Measurements from ENCODE around the gene HOMER2.

DNA sequence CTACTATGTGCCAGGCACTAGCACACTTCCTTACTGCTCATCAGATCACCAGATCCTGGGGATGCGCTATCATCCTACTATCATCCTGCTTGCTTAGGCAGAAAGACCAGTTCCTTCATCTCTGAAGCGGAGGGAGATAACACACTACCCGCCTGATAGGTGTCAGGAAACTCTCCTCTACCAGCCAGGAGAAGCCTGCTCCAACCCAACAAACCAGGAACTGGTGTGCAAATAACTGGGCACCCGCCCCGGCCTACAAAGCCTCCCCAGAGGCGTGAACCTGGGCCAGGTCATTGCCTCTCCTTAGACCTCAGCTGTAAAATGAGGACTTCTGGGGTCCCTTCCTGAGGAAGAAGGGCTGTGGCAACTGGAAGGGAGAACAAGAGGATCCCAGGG lies 61.5 kb downstream of the HOMER2 start:
- TF ChIP-seq, protein P1, sequence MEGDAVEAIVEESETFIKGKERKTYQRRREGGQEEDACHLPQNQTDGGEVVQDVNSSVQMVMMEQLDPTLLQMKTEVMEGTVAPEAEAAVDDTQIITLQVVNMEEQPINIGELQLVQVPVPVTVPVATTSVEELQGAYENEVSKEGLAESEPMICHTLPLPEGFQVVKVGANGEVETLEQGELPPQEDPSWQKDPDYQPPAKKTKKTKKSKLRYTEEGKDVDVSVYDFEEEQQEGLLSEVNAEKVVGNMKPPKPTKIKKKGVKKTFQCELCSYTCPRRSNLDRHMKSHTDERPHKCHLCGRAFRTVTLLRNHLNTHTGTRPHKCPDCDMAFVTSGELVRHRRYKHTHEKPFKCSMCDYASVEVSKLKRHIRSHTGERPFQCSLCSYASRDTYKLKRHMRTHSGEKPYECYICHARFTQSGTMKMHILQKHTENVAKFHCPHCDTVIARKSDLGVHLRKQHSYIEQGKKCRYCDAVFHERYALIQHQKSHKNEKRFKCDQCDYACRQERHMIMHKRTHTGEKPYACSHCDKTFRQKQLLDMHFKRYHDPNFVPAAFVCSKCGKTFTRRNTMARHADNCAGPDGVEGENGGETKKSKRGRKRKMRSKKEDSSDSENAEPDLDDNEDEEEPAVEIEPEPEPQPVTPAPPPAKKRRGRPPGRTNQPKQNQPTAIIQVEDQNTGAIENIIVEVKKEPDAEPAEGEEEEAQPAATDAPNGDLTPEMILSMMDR (conservative IDR thresholded peaks at IDR 0.05; ENCODE audit: low read length): no peak
- TF ChIP-seq EZH2phosphoT487 (IDR thresholded peaks at IDR 0.05; ENCODE audit: borderline replicate concordance, low read depth, low read length): no peak
